ENCODE data around the gene TPR. TPM values are rescaled to one million over a fixed set of nuclear protein-coding genes. Genes with fewer than 3 reads are reported as not detected.

Gene TPR
- polyA plus RNA-seq, 1 donor (not counting 4 experiments of a cell fraction or from before 2014, with no cell fraction given), result 46.8 TPM

DNA sequence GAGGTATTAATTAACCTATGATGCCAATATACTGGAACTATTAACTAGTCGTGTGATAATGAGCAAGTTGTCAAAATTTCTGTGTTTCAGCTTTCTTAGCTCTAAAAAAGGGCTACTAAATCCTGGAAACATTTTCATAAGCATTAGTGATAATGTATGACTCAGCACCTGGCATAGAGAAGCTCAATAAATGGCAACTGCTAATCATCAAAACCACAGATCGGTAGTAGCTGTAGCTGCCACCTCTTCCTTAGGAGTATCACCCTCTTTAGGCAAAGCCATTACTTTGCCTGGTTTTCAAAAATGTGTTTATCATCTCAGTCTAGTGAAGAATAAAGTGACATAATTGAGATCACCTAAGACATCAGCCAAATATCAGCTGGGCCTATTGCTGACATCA is 75.5 kb downstream of the TPR start:
- H3K36me3 ChIP-seq (ENCODE audit: control insufficient read depth in 2 of 2, extremely low read depth in 1 of 2, insufficient read depth in 2 of 2, low read length in 2 of 2), result no peaks in the 10 kb centered on the region
- no peaks in the 10 kb centered on the region for H3K4me1 ChIP-seq (ENCODE audit: control insufficient read depth, extremely low read depth, insufficient read depth, low read length)
- dilution Hi-C loops (cut with MboI; ENCODE audit: extremely low pct_ligation_motif_present, low sequenced_read_pairs), result no loop called here
- H3K9me3 ChIP-seq (ENCODE audit: control insufficient read depth, low read depth, low read length), result no peaks in the 10 kb centered on the region
- H2AFZ ChIP-seq (ENCODE audit: control insufficient read depth, low read length), result no peak overlapping the region
- H3K27ac ChIP-seq (ENCODE audit: control insufficient read depth, insufficient read depth, low read length), result no peak overlapping the region
- no peak overlapping the region for H3K4me2 ChIP-seq (ENCODE audit: control insufficient read depth, extremely low read depth, insufficient read depth, low read depth, low read length)
- TF ChIP-seq EZH2 (IDR thresholded peaks at IDR 0.05; ENCODE audit: low read length), result no peak
- TF ChIP-seq, protein P1, sequence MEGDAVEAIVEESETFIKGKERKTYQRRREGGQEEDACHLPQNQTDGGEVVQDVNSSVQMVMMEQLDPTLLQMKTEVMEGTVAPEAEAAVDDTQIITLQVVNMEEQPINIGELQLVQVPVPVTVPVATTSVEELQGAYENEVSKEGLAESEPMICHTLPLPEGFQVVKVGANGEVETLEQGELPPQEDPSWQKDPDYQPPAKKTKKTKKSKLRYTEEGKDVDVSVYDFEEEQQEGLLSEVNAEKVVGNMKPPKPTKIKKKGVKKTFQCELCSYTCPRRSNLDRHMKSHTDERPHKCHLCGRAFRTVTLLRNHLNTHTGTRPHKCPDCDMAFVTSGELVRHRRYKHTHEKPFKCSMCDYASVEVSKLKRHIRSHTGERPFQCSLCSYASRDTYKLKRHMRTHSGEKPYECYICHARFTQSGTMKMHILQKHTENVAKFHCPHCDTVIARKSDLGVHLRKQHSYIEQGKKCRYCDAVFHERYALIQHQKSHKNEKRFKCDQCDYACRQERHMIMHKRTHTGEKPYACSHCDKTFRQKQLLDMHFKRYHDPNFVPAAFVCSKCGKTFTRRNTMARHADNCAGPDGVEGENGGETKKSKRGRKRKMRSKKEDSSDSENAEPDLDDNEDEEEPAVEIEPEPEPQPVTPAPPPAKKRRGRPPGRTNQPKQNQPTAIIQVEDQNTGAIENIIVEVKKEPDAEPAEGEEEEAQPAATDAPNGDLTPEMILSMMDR (optimal IDR thresholded peaks at IDR 0.05 in 1 of 3, IDR thresholded peaks at IDR 0.05 in 1 of 3, conservative IDR thresholded peaks at IDR 0.05 in 1 of 3; ENCODE audit: extremely low read depth in 1 of 3, insufficient read depth in 2 of 3, low read length in 3 of 3), result no peak
- H3K79me2 ChIP-seq (ENCODE audit: control insufficient read depth, insufficient read depth, low read length), result no peaks in the 10 kb centered on the region
- no peaks in the 10 kb centered on the region for H4K20me1 ChIP-seq (ENCODE audit: control insufficient read depth, extremely low read depth, insufficient read depth, low read length)
- H3K9me1 ChIP-seq (ENCODE audit: control insufficient read depth, extremely low read depth, insufficient read depth, low read length), result no peaks in the 10 kb centered on the region
- no peak overlapping the region for H3K9ac ChIP-seq (ENCODE audit: control insufficient read depth, extremely low read depth, insufficient read depth, low read length)
- DNase-seq (ENCODE audit: low read depth, low spot score) (no peak), FAIRE-seq (no peak)
- no peak overlapping the region for H3K4me3 ChIP-seq (ENCODE audit: control insufficient read depth in 2 of 3, extremely low read depth in 1 of 3, insufficient read depth in 2 of 3, low read depth in 1 of 3, low read length in 3 of 3)
- H3K27me3 ChIP-seq (ENCODE audit: control insufficient read depth, extremely low read depth, insufficient read depth, low read length), result no peaks in the 10 kb centered on the region

DNA sequence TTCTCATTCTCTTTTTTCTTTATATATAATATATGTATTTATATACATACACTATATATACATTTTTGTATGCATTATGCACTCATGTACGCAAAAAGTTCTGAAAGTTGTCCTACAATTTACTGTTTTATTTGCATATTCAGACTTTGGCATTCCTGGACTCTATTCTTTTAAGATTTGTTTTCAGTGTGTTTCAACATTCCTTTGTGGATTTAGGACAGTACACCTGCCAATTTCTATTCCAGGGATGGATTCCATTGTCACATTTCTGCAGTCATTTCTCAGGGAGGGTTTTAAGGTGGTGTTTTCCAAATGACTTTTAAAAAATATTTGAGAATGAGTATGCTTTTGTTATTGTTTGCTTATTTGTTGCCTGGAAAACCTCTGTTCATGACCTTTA is 76.2 kb downstream of the TPR start:
- no peak for TF ChIP-seq EZH2 (IDR thresholded peaks at IDR 0.05; ENCODE audit: low read length)
- TF ChIP-seq, protein P1 (optimal IDR thresholded peaks at IDR 0.05 in 1 of 3, IDR thresholded peaks at IDR 0.05 in 1 of 3, conservative IDR thresholded peaks at IDR 0.05 in 1 of 3; ENCODE audit: extremely low read depth in 1 of 3, insufficient read depth in 2 of 3, low read length in 3 of 3), result no peak
- dilution Hi-C loops (cut with MboI; ENCODE audit: extremely low pct_ligation_motif_present, low sequenced_read_pairs), result no loop called here
- no peak for FAIRE-seq

More for the DNA sequence above, 76.2 kb downstream of the TPR start:
- no peaks in the 10 kb centered on the region for H3K27me3 ChIP-seq (ENCODE audit: control insufficient read depth, extremely low read depth, insufficient read depth, low read length)
- no peak overlapping the region for H3K4me3 ChIP-seq (ENCODE audit: control insufficient read depth in 2 of 3, extremely low read depth in 1 of 3, insufficient read depth in 2 of 3, low read depth in 1 of 3, low read length in 3 of 3)
- no peaks in the 10 kb centered on the region for H3K9me3 ChIP-seq (ENCODE audit: control insufficient read depth, low read depth, low read length)
- H3K36me3 ChIP-seq (ENCODE audit: control insufficient read depth in 2 of 2, extremely low read depth in 1 of 2, insufficient read depth in 2 of 2, low read length in 2 of 2), result no peaks in the 10 kb centered on the region
- H4K20me1 ChIP-seq (ENCODE audit: control insufficient read depth, extremely low read depth, insufficient read depth, low read length), result no peaks in the 10 kb centered on the region
- H3K79me2 ChIP-seq (ENCODE audit: control insufficient read depth, insufficient read depth, low read length), result no peaks in the 10 kb centered on the region
- no peak overlapping the region for H3K27ac ChIP-seq (ENCODE audit: control insufficient read depth, insufficient read depth, low read length)
- H3K9me1 ChIP-seq (ENCODE audit: control insufficient read depth, extremely low read depth, insufficient read depth, low read length), result no peaks in the 10 kb centered on the region
- H3K4me2 ChIP-seq (ENCODE audit: control insufficient read depth, extremely low read depth, insufficient read depth, low read depth, low read length), result no peak overlapping the region
- no peak overlapping the region for H2AFZ ChIP-seq (ENCODE audit: control insufficient read depth, low read length)
- H3K9ac ChIP-seq (ENCODE audit: control insufficient read depth, extremely low read depth, insufficient read depth, low read length), result no peak overlapping the region
- no peak for DNase-seq (ENCODE audit: low read depth, low spot score)
- no peaks in the 10 kb centered on the region for H3K4me1 ChIP-seq (ENCODE audit: control insufficient read depth, extremely low read depth, insufficient read depth, low read length)

Measured in keratinocyte (primary cell).